Measurements from ENCODE around the gene RNF224.
A peak's percentile ranks its signal among the peaks of the same experiment; 100 is the strongest.
"Not testable (repeated sequence)": the region's sequence is repeated elsewhere in the genome, so short reads cannot be mapped to it uniquely, and the experiment has no call there.

Gene RNF224

GRCh38 chr9:137234758-137235423, 7.6 kb downstream of the RNF224 start:
- TF ChIP-seq, protein P1, sequence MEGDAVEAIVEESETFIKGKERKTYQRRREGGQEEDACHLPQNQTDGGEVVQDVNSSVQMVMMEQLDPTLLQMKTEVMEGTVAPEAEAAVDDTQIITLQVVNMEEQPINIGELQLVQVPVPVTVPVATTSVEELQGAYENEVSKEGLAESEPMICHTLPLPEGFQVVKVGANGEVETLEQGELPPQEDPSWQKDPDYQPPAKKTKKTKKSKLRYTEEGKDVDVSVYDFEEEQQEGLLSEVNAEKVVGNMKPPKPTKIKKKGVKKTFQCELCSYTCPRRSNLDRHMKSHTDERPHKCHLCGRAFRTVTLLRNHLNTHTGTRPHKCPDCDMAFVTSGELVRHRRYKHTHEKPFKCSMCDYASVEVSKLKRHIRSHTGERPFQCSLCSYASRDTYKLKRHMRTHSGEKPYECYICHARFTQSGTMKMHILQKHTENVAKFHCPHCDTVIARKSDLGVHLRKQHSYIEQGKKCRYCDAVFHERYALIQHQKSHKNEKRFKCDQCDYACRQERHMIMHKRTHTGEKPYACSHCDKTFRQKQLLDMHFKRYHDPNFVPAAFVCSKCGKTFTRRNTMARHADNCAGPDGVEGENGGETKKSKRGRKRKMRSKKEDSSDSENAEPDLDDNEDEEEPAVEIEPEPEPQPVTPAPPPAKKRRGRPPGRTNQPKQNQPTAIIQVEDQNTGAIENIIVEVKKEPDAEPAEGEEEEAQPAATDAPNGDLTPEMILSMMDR (conservative IDR thresholded peaks at IDR 0.05; ENCODE audit: control insufficient read depth, insufficient read depth, low read depth, low read length) = no peak
- DNase-seq (ENCODE audit: low read depth) = no peak
- H3K4me3 ChIP-seq (ENCODE audit: control insufficient read depth, low read depth, low read length) = no peak overlapping the region

DNA sequence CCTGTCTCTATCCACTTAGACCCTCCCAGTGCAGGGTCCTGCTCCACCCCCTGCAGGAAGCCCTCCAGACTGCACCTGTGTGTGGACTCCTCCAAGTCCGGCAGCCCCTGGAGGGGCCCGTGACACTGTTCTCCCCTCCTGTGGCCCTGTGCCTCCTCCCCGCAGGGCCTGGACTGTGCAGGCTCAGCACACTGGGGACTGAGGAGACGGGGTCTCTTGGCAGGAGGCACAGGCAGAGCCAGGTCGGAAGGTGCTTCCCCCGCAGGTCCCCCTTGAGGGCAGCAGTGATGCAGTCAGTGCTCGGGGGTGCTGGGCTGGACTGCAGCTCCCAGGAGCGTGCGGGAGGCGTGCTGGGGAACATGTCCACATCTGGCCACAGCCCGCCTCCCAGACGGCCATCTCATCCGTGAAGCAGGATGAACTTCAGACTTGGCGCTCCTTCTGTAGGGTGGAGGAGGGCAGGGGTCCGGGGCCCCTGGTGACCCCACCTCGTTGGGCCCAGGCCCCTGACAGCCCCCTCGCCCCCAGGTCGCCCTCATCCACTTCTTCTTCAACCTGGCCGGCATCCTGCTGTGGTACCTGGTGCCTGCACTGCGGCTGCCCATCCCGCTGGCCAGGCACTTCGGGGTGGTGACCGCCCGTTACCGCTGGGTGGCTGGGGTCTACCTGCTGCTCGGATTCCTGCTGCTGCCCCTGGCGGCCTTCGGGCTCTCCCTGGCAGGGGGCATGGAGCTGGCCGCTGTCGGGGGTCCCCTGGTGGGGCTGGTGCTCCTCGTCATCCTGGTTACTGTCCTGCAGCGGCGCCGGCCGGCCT, 8.3 kb downstream of the RNF224 start:
- no peak for DNase-seq (ENCODE audit: low read depth)
- TF ChIP-seq, protein P1 (conservative IDR thresholded peaks at IDR 0.05; ENCODE audit: control insufficient read depth, insufficient read depth, low read depth, low read length) = no peak

DNA sequence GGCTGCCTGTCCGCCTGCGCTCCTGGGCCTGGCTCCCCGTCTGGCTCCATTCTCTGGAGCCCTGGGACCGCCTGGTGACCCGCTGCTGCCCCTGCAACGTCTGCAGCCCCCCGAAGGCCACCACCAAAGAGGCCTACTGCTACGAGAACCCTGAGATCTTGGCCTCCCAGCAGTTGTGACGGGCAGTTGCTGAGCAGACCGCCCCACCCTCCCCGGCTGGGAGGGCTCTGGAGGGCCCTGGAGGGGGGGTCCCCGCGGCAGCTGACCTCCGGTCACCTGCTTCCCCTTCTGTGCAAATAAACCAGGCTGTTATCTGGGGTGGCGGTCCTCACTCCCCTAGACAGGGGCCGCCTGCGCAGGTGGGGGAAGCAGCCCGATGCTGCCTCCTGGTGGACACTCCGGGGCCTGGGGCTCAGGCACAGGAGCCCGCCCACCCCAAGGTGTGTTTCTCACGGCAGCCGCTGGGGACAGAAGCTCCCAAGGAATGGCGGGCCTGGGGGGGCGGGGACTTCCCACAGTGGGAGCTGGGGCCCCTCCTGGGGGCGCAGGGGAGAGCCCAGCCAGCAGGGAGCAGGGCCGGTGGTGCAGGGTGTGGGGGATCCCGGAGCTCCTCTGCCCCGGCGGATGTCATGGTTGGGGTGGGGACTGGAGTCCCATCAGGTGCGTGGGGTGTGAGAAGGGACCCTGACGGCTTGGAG, 9.1 kb downstream of the RNF224 start:
- H3K4me3 ChIP-seq (ENCODE audit: control insufficient read depth, low read depth, low read length) = no peak overlapping the region
- peak; percentile 66 for DNase-seq (ENCODE audit: low read depth)
- TF ChIP-seq, protein P1 (conservative IDR thresholded peaks at IDR 0.05; ENCODE audit: control insufficient read depth, insufficient read depth, low read depth, low read length) = peak; percentile 78

More for the DNA sequence above, 8.3 kb downstream of the RNF224 start:
- H3K4me3 ChIP-seq (ENCODE audit: control insufficient read depth, low read depth, low read length) = no peak overlapping the region

DNA sequence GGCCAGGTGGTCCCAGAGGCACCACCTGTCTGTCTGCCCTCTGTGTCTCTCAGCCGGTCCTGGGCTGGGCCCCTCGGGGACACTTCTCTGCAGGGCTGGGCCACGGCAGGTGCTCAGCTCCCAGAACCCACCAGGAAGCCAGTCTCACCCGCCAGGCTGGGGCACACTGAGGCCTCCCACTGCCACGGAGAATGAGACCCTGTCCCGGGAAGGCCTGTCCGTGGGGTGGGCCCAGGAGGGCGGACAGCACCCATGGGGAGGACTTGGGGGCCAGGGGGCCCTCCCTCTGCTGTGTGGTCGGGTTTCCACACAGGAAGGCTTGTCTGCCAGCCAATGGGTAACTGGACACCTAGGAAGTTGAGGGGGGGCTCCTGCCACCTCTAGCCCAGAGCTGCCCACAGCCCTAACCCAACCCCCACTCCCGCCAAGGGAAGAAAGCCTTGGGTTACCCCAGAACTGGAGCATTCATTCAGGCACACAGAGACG, 9.7 kb downstream of the RNF224 start:
- no peak for DNase-seq (ENCODE audit: low read depth)
- TF ChIP-seq, protein P1 (conservative IDR thresholded peaks at IDR 0.05; ENCODE audit: control insufficient read depth, insufficient read depth, low read depth, low read length) = no peak
- H3K4me3 ChIP-seq (ENCODE audit: control insufficient read depth, low read depth, low read length) = no peak overlapping the region

GRCh38 chr9:137237759-137238726, 10.7 kb downstream of the RNF224 start:
- TF ChIP-seq, protein P1 (conservative IDR thresholded peaks at IDR 0.05; ENCODE audit: control insufficient read depth, insufficient read depth, low read depth, low read length) = no peak
- no peak for DNase-seq (ENCODE audit: low read depth)
- no peak overlapping the region for H3K4me3 ChIP-seq (ENCODE audit: control insufficient read depth, low read depth, low read length)

DNA sequence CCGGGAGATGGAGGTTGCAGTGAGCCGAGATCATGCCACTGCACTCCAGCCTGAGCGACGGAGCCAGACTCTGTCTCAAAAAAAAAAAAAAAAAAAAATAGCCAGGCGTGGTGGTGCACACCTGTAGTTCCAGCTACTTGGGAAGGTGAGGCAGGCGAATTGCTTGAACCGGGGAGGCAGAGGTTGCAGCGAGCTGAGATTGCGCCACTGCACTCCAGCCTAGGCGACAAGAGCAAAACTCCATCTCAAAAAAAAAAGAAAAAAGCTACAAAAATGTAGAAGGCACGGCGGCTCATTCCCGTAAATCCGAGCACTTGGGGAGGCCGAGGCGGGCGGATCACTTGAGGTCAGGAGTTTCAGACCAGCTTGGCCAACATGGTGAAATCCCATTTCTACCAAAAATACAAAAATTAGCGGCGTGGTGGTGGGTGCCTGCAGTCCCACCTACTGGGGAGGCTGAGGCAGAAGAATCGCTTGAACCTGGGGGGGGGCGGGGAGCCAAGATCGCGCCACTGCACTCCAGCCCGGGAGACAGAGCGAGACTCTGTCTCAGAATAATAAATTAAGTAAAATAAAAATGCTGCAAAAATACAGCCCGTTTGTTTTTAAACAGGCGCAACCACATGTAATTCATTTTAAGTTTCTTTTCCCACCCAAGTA, 12.4 kb downstream of the RNF224 start:
- not testable (repeated sequence) for DNase-seq (ENCODE audit: low read depth)
- H3K4me3 ChIP-seq (ENCODE audit: control insufficient read depth, low read depth, low read length) = peak overlapping the region; percentile 62

Data from fibroblast of mammary gland (primary cell).